ENCODE measurements around the gene MYEOV.

MYEOV gene

DNA sequence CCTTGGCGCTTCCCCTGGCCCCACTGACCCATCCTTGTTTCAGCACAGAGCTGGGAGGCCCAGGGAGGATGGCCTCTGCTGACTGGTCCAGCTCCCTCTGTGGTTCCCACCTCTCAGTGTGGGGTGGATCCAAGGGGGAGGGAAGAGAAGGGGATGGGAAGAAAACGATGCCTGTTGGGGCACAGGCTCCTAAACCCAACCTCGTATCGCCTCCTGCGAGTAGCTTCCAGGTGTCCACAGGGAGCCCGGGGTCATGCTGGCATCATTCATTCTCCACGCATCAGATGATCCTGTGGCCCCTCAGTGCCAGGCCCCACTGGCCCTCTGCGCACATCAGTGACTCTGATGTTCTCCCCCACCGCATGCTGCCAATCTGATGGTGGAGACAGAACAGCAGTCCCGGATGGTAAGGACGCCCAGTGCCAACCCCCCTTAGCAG is 5.1 kb downstream of the MYEOV start:
- TF ChIP-seq, protein P1, sequence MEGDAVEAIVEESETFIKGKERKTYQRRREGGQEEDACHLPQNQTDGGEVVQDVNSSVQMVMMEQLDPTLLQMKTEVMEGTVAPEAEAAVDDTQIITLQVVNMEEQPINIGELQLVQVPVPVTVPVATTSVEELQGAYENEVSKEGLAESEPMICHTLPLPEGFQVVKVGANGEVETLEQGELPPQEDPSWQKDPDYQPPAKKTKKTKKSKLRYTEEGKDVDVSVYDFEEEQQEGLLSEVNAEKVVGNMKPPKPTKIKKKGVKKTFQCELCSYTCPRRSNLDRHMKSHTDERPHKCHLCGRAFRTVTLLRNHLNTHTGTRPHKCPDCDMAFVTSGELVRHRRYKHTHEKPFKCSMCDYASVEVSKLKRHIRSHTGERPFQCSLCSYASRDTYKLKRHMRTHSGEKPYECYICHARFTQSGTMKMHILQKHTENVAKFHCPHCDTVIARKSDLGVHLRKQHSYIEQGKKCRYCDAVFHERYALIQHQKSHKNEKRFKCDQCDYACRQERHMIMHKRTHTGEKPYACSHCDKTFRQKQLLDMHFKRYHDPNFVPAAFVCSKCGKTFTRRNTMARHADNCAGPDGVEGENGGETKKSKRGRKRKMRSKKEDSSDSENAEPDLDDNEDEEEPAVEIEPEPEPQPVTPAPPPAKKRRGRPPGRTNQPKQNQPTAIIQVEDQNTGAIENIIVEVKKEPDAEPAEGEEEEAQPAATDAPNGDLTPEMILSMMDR (IDR thresholded peaks at IDR 0.05; ENCODE audit: borderline replicate concordance, control extremely low read depth, extremely low read depth, insufficient read depth, missing control alignments) = no peak

DNA sequence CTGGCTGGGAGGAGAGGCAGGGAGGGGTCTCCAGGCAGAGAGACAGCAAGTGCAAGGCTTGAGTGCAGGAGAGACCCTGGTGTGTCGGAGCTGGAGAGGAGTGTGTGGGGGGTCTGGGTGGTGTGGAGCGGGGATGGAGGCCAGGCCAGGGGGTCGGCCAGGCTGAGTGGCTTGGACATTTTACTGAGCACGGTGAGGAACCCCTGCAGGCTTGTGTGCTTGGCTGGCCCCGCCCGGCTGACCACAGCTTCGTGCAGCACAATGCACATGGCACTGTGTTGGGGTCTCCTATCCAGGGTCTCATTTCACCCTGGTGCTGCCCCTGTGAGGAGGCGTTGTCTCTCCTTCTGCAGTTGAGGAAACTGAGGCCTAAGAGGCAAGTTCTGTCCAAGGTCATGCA is 5.6 kb downstream of the MYEOV start:
- in situ Hi-C loops (cut with MboI; ENCODE audit: low sequenced_read_pairs, unreplicated experiment) = loop anchor here (25.0 kb wide), 2 partner anchors 187 to 338 kb away; partner anchors contain the start of gene CCND1
- no peak for DNase-seq (ENCODE audit: low spot score)
- TF ChIP-seq, protein P1 (IDR thresholded peaks at IDR 0.05; ENCODE audit: borderline replicate concordance, control extremely low read depth, extremely low read depth, insufficient read depth, missing control alignments) = no peak

More for the DNA sequence above, 5.1 kb downstream of the MYEOV start:
- in situ Hi-C loops (cut with MboI; ENCODE audit: low sequenced_read_pairs, unreplicated experiment) = loop anchor here (25.0 kb wide), 2 partner anchors 187 to 338 kb away; partner anchors contain the start of gene CCND1
- no peak for DNase-seq (ENCODE audit: low spot score)

DNA sequence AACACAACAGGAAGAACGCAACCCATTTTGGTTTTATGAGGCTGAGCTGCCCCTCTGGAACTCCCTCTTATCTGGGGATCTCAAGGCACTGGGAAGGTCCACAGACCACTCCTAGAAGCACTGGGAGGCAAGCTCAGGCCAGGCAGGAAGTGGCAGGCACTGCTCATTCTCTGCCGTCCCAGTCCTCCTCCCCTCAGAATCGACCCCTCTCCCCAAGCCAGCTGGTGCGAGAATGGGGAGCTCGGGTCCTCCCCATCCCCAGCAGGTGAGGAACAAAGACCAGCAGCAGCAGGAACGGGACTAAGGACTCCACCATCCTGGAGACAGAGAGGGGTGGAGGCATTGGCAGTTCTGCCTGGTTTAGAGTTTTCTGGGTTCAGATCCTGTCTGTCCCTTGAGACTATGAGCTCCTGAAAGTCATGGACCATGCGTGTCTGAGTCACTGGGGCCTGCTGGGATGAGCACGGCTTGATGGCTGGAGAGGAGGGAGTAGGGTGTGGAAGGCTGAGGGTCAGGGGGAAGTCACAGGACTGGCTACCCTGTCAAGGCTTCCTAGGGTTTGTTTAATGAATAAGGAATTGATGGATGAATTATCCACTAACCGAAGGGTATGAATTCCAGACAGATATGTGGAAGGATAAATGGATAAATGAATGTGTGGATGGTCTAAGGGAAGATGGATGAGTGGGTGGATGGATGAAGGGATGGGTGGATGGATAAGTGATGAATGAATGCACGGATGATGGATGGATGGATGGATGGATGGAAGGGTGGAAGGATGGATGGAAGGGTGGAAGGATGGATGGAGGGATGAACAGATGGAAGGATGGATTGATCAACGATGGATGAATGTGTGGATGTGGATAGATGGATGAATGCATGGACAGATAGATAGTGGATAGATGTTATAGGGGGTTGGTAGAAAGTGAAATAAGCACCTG is 6.4 kb downstream of the MYEOV start:
- in situ Hi-C loops (cut with MboI; ENCODE audit: low sequenced_read_pairs, unreplicated experiment) = no loop called here
- TF ChIP-seq, protein P1 (IDR thresholded peaks at IDR 0.05; ENCODE audit: borderline replicate concordance, control extremely low read depth, extremely low read depth, insufficient read depth, missing control alignments) = no peak

DNA sequence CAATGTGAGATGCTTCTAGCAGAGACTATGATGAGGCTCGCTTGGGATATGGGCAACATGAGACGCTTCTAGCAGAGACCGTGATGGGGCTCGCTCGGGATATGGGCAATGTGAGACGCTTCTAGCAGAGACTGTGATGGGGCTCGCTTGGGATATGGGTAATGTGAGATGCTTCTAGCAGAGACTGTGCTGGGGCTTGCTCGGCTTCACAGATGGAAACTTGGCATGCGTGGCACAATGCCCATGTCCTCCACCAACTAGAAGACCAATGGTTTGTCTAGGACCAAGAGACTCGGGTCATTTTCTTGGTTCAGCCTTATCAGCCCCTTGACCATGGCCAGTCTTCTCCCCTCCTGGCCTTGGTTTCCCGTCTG is 7.1 kb downstream of the MYEOV start:
- TF ChIP-seq, protein P1 (IDR thresholded peaks at IDR 0.05; ENCODE audit: borderline replicate concordance, control extremely low read depth, extremely low read depth, insufficient read depth, missing control alignments) = no peak
- DNase-seq (ENCODE audit: low spot score) = no peak
- in situ Hi-C loops (cut with MboI; ENCODE audit: low sequenced_read_pairs, unreplicated experiment) = no loop called here

More for the DNA sequence above, 6.4 kb downstream of the MYEOV start:
- no peak for DNase-seq (ENCODE audit: low spot score)

DNA sequence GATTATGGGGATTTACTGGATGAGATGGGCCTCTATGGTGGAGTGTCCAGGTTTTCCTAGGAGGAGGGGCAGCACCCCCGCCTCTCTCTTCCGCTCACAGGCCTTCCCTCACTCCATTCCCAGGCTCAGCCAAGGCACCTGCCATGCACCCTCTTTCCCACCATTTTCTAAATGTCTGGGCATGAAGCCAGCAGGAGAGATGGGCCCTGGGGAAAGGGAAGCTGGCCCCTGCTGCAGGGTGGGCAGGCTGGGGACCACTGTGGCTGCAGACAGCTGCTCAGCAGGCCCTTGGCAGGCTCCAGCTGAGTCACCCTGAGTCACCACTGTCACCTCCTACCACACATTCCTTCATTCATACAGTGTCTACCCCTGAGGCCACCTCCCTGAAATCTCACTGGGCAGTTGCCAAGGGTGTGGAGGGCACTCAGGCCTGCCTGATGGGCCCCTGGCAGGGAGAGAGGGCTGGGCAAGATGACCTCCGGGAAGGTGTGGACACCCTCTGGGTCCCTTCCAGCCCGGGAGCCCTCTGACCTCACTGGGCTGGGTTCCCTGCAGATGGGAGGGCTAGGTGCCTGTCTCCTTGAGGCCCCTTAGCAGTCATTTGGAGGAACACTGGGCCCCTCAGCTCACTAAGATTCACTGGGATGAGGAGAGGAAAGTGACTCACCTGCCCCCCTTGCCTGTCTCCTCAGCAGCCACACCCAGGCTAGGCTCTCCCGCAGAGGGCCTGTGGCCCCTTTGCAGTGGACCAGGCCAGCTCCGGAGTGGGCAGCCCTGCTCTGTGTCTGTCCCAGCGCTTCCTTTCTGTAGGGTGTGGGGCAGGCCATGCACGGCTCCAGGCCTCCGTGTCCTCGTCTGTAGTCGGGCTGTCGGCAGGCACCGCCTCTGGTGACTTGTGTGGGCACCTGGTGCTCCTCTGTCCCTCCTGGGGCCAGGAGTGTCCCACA is 7.8 kb downstream of the MYEOV start:
- TF ChIP-seq, protein P1 (IDR thresholded peaks at IDR 0.05; ENCODE audit: borderline replicate concordance, control extremely low read depth, extremely low read depth, insufficient read depth, missing control alignments) = no peak
- in situ Hi-C loops (cut with MboI; ENCODE audit: low sequenced_read_pairs, unreplicated experiment) = no loop called here
- DNase-seq (ENCODE audit: low spot score) = no peak

DNA sequence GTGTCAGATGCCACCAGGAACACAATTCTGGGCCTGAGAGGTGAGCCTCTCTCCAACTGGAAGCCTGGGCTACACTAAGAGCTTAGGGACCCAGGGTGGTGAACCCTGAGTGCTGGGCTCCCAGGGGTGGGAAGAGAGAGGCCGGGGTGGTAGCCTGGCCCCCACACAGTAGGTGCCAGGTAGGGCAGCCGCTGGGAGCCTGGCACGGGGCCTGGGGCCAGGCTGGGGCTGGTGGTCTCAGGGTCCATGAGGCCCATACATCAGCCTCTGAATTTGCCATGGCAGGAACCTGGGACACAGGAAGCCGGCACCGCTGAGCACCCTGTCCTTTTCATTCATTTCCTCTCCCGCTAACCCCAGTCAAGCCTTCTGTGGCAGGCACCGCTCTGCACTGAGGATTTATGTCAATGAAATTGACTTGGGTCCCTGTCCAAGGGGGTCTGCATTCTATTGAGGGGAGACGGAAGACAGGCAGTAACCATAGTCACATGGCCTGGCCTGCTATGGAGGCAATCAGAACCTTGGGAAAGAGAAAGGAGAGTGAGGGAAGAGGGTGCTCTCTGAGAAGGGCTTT is 8.6 kb downstream of the MYEOV start:
- TF ChIP-seq, protein P1 (IDR thresholded peaks at IDR 0.05; ENCODE audit: borderline replicate concordance, control extremely low read depth, extremely low read depth, insufficient read depth, missing control alignments) = no peak
- no peak for DNase-seq (ENCODE audit: low spot score)
- in situ Hi-C loops (cut with MboI; ENCODE audit: low sequenced_read_pairs, unreplicated experiment) = no loop called here
